ENCODE data around the gene YTHDF1. TPM values are rescaled to one million over a fixed set of nuclear protein-coding genes. Genes with fewer than 3 reads are reported as not detected.

The YTHDF1 gene
- polyA plus RNA-seq, 2 of the 4 experiments (the other 2 are of a cell fraction), result 31.8 to 37.9 TPM

DNA sequence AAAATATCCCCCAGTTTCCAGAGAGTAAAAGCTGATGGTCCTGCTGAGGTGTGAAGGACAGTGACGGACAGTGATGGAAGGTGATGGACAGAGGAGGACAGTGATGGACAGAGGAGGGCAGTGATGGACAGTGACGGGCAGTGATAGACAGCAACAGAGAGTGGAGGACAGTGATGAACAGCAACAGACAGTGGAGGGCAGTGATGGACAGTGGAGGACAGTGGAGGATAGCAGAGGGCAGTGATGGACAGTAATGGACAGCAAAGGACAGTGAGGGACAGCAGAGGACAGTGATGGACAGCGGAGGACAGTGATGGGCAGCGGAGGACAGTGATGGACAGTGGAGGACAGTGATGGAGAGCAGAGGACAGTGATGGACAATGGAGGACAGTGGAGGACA lies 41.0 kb upstream of the YTHDF1 start:
- ATAC-seq, result no peak
- CTCF ChIA-PET, result interaction anchor here (1.9 to 6.9 kb wide), 2 partner anchors 24 to 33 kb away, joined by 6 to 154 read pairs; no protein-coding TSS in a partner anchor
- H3K4me1 ChIP-seq, result peaks cover 35% of the 10 kb centered on the region

DNA sequence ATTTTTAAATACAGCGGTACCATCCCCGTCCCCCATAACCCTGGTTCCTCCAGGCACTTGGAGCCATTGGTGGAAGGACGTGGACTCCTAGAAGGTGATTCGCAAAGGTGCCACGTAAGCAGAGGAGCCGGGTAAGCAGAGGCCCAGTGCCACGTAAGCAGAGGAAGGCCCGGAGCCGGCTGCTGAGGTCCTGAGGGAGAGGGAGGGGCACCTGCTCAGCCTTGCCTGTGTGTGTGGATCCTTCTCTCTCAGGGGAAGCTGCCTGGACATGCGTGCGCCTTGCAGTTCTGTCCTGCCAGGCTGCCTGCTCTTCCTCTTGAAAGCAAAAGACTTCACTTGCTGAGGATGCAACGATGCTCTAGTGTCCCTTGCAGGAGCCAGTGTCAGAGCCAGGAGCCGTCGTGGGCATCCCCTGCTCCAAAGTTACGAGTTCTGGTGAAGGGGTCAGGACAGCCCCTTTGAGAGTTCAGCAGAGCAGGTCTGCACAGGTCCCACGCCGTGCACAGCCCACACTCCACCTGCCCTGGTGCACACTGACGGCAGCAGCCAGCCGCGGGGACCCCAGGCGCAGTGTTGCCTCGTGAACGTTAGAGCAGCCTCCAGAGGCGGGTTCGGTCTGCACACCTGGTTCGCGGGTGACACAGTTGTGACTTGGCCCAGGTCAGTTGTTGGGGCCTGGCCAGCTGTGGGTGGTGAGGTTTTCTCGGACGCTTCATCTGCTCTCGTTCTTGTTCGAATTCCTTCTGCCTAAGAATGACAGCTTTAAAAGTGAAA lies 40.2 kb upstream of the YTHDF1 start:
- Histone ChIP-seq H3K9me3 (no peaks in the 10 kb centered on the region), H3K4me1 (peaks cover 33% of the 10 kb centered on the region), H3K4me2 (peak overlapping the region; percentile 90; the same call in 2 of the 3 replicates), H3K27ac (peak overlapping the region in 1 of 2 experiments; percentile 94; a peak in 3 of 6 replicates), H3K4me3 (no peak overlapping the region)
- TF ChIP-seq HEYL (CRISPR knock-in tag; IDR thresholded peaks at IDR 0.05), result no peak
- no peak for TF ChIP-seq JUN (IDR thresholded peaks at IDR 0.05)
- no peak for TF ChIP-seq REST (IDR thresholded peaks at IDR 0.05)
- no peak for TF ChIP-seq CHD2 (IDR thresholded peaks at IDR 0.05; ENCODE audit: low read length, partially characterized antibody)
- TF ChIP-seq, protein P1, sequence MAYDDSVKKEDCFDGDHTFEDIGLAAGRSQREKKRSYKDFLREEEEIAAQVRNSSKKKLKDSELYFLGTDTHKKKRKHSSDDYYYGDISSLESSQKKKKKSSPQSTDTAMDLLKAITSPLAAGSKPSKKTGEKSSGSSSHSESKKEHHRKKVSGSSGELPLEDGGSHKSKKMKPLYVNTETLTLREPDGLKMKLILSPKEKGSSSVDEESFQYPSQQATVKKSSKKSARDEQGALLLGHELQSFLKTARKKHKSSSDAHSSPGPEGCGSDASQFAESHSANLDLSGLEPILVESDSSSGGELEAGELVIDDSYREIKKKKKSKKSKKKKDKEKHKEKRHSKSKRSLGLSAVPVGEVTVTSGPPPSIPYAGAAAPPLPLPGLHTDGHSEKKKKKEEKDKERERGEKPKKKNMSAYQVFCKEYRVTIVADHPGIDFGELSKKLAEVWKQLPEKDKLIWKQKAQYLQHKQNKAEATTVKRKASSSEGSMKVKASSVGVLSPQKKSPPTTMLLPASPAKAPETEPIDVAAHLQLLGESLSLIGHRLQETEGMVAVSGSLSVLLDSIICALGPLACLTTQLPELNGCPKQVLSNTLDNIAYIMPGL (CRISPR knock-in tag; IDR thresholded peaks at IDR 0.05; ENCODE audit: borderline replicate concordance), result no peak
- no peak for TF ChIP-seq SREBF2 (IDR thresholded peaks at IDR 0.05)
- TF ChIP-seq EP300 (IDR thresholded peaks at IDR 0.05), result no peak
- TF ChIP-seq, protein P2, sequence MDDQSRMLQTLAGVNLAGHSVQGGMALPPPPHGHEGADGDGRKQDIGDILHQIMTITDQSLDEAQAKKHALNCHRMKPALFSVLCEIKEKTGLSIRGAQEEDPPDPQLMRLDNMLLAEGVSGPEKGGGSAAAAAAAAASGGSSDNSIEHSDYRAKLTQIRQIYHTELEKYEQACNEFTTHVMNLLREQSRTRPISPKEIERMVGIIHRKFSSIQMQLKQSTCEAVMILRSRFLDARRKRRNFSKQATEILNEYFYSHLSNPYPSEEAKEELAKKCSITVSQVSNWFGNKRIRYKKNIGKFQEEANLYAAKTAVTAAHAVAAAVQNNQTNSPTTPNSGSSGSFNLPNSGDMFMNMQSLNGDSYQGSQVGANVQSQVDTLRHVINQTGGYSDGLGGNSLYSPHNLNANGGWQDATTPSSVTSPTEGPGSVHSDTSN (IDR thresholded peaks at IDR 0.05), result no peak
- no peak for TF ChIP-seq KDM1A (IDR thresholded peaks at IDR 0.05; ENCODE audit: low read depth)
- TF ChIP-seq TP53 (CRISPR knock-in tag; IDR thresholded peaks at IDR 0.05), result no peak
- TF ChIP-seq JUNB (IDR thresholded peaks at IDR 0.05), result no peak
- peak in 1 of 2 experiments; percentile 9; a peak in 1 of 6 replicates for ATAC-seq
- no peak for DNase-seq (ENCODE audit: low read depth in 1 of 2, low spot score in 1 of 2)
- WGBS (ENCODE audit: missing lambda C conversion rate), result 78% methylated on average over 30 of the region's 31 CpGs
- CTCF ChIA-PET, result interaction anchor here (1.1 to 6.9 kb wide), 6 partner anchors 17 to 72 kb away, joined by 3 to 154 read pairs (median 6); partner anchors contain the start of genes ARFGAP1 and BIRC7
- POLR2A ChIA-PET, result no interaction called here
- no peak for FAIRE-seq

More for the DNA sequence above, 41.0 kb upstream of the YTHDF1 start:
- H3K27ac ChIP-seq, result no peak overlapping the region
- FAIRE-seq (no peak), DNase-seq (ENCODE audit: low read depth in 1 of 2, low spot score in 1 of 2) (no peak)
- H3K4me3 ChIP-seq, result no peak overlapping the region
- H3K4me2 ChIP-seq, result no peak overlapping the region
- WGBS (ENCODE audit: missing lambda C conversion rate), result 89% methylated on average over 4 of the region's 4 CpGs
- H3K9me3 ChIP-seq, result no peaks in the 10 kb centered on the region
- TF ChIP-seq POLR2AphosphoS2 (conservative IDR thresholded peaks at IDR 0.05; ENCODE audit: low read length), result no peak
- no peak for TF ChIP-seq JUNB (IDR thresholded peaks at IDR 0.05)
- TF ChIP-seq CEBPB (IDR thresholded peaks at IDR 0.05), result no peak
- TF ChIP-seq GATA3 (IDR thresholded peaks at IDR 0.05; ENCODE audit: borderline replicate concordance), result no peak
- TF ChIP-seq, protein P3, sequence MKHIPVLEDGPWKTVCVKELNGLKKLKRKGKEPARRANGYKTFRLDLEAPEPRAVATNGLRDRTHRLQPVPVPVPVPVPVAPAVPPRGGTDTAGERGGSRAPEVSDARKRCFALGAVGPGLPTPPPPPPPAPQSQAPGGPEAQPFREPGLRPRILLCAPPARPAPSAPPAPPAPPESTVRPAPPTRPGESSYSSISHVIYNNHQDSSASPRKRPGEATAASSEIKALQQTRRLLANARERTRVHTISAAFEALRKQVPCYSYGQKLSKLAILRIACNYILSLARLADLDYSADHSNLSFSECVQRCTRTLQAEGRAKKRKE (CRISPR knock-in tag; IDR thresholded peaks at IDR 0.05; ENCODE audit: low read depth), result no peak
- TF ChIP-seq BHLHE40 (IDR thresholded peaks at IDR 0.05; ENCODE audit: low read depth, low read length), result no peak
- TF ChIP-seq MAFK (IDR thresholded peaks at IDR 0.05; ENCODE audit: partially characterized antibody), result no peak
- no peak for TF ChIP-seq USF2 (IDR thresholded peaks at IDR 0.05)
- TF ChIP-seq, protein P2 (IDR thresholded peaks at IDR 0.05), result no peak
- no peak for TF ChIP-seq JUN (IDR thresholded peaks at IDR 0.05)
- TF ChIP-seq CBX2 (IDR thresholded peaks at IDR 0.05; ENCODE audit: borderline replicate concordance, low read depth), result no peak
- no peak for TF ChIP-seq RCOR1 (IDR thresholded peaks at IDR 0.05; ENCODE audit: low read depth, low read length)
- no peak for TF ChIP-seq CBX8 (IDR thresholded peaks at IDR 0.05)
- POLR2A ChIA-PET, result no interaction called here
